Spleen (tissue), 7 donors: ENCODE measurements around the gene MBD3L4.

ENCODE experiments used
- CTCF ChIP-seq, 11 experiments: fragments of 200-600 bp in 7 of 11; fragments of 450-650 bp in 4 of 11; sonication (generic) in 4 of 11; IDR thresholded peaks in 8 of 11; conservative IDR thresholded peaks in 3 of 11; 1 replicate in 7 of 11; 2 replicates in 4 of 11; pipeline versions ENCODE4 v1.4.0 to v1.8.0; 2016 to 2021; ENCODE audit warnings: antibody characterized with exemption in 11 of 11, inconsistent platforms in 4 of 11, mild to moderate bottlenecking in 1 of 11
- POLR2A ChIP-seq, 3 donors: fragments of 450-650 bp; IDR thresholded peaks; one replicate each; pipeline ENCODE4 v1.5.1; 2017; ENCODE audit warnings: antibody characterized with exemption in 3 of 3, mild to moderate bottlenecking in 1 of 3
- donor health status: DM: no; HTN: no; CAD: no; lungs with moderate emphysema.
- donor health status: DM: no; HTN: no; CAD: no.
- donor health status: DM: no; HTN: no; CAD: no.

DNA sequence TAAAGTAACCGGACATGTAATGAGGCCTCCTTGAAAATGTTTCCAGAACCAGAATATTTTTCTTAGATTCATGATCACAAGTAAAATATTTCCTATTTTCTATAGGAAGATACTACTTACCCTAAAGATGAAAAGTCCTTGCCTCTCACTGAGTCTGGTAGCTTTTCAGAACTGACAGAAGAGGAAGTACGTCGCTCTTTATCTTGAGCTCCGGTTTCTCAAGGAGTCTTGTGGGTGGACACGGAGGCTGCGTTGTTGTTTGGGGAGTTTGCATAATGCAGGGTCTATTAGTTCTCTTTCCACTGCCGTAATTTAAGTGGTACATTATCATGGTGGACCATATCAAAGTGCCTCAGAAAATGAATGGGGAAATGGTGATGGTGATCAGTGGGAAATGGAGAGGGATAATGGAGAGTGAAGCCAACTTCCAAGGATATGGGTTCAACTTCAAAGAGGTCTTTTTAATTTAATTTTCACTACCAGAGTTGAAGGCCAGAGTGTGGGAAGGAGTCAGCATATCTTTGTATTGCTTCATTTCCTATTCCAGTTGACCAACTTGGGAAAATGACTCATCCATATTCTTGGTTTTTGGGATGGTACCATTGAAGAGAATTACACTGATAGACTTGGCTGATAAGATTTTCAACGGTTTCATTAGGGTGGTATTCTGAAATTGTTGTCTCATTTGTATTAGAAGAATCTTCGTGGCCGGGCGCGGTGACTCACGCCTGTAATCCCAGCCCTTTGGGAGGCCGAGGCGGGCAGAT lies 42.1 kb downstream of the MBD3L4 start:
- TF ChIP-seq CTCF (IDR thresholded peaks at IDR 0.05 in 8 of 11, conservative IDR thresholded peaks at IDR 0.05 in 3 of 11) = no peak
- no peak for TF ChIP-seq POLR2A (IDR thresholded peaks at IDR 0.05)
